Suprapubic skin (tissue), 4 donors: ENCODE measurements around the gene MYH3.

Experiments used
- CTCF ChIP-seq, 2 donors: fragments of 200-600 bp in 1 of 2; fragments of 450-650 bp in 1 of 2; sonication (generic) in 1 of 2; IDR thresholded peaks; one replicate each; pipeline ENCODE4 v1.5.1; 2016 to 2019; ENCODE audit warnings: antibody characterized with exemption in 2 of 2, mild to moderate bottlenecking in 1 of 2, moderate library complexity in 1 of 2
- EP300 ChIP-seq: sonication (generic); formaldehyde crosslinking; IDR thresholded peaks from one replicate; pipeline ENCODE4 v1.6.1; 2017; ENCODE audit warnings: antibody characterized with exemption
- POLR2A ChIP-seq, 2 donors: fragments of 450-650 bp; IDR thresholded peaks; one replicate each; pipeline ENCODE4 v1.6.1; 2017; ENCODE audit warnings: antibody characterized with exemption in 2 of 2, mild to moderate bottlenecking in 2 of 2, moderate library complexity in 2 of 2
- POLR2AphosphoS5 ChIP-seq, 3 donors: sonication (generic); formaldehyde crosslinking; IDR thresholded peaks; one replicate each; pipeline ENCODE4 v1.6.1; 2017; ENCODE audit warnings: antibody characterized with exemption in 3 of 3

DNA sequence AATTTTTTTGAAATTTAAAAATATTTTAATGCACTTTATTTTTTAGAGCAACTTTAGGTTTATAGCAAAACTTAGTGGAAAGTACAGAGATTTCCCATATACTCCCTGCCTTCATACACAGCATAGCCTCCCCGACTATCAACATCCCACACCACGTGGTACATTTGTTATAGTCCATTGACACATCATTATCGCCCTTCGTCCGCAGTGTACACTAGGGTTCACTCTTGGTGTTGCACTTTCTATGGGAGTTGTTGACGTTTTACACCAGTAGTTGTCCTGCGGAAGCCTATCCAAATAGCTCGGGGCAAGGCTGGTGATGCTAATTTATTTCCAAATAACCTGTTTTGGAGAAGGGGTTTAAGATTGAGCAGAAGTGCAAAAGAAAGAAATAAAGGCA, 52.6 kb downstream of the MYH3 start:
- no peak for TF ChIP-seq CTCF (IDR thresholded peaks at IDR 0.05)
- no peak for TF ChIP-seq POLR2A (IDR thresholded peaks at IDR 0.05)
- no peak for TF ChIP-seq POLR2AphosphoS5 (IDR thresholded peaks at IDR 0.05)
- TF ChIP-seq EP300 = no peak
